ENCODE measurements around the gene UNC13B. TPM values are rescaled to one million over a fixed set of nuclear protein-coding genes. Genes with fewer than 3 reads are reported as not detected.

UNC13B gene
- total RNA-seq, 1 donor, result 25.3 TPM

GRCh38 chr9:35395706-35396101 lies 233.9 kb downstream of the UNC13B start:
- no peak for DNase-seq (ENCODE audit: insufficient read length, low spot score, missing footprints)
- Histone ChIP-seq H3K4me1 (ENCODE audit: insufficient read depth, low read length) (no peaks in the 10 kb centered on the region), H3K36me3 (ENCODE audit: insufficient read depth, low read length) (peaks cover 3% of the 10 kb centered on the region), H3K27ac (ENCODE audit: low read depth, low read length) (no peak overlapping the region), H3K9me3 (ENCODE audit: low read depth, low read length) (no peaks in the 10 kb centered on the region), H3K27me3 (ENCODE audit: insufficient read depth, low read length) (no peaks in the 10 kb centered on the region), H4K20me1 (ENCODE audit: insufficient read depth, low read length) (no peaks in the 10 kb centered on the region), H3K79me2 (ENCODE audit: insufficient read depth, low read length) (no peaks in the 10 kb centered on the region), H2AFZ (ENCODE audit: low read length) (no peak overlapping the region), H3K4me2 (ENCODE audit: insufficient read depth, low read length) (no peak overlapping the region), H3K4me3 (ENCODE audit: insufficient read depth, low read length) (no peak overlapping the region)
- TF ChIP-seq CTCF (IDR thresholded peaks at IDR 0.05; ENCODE audit: extremely low read depth, low read depth, low read length), result no peak

DNA sequence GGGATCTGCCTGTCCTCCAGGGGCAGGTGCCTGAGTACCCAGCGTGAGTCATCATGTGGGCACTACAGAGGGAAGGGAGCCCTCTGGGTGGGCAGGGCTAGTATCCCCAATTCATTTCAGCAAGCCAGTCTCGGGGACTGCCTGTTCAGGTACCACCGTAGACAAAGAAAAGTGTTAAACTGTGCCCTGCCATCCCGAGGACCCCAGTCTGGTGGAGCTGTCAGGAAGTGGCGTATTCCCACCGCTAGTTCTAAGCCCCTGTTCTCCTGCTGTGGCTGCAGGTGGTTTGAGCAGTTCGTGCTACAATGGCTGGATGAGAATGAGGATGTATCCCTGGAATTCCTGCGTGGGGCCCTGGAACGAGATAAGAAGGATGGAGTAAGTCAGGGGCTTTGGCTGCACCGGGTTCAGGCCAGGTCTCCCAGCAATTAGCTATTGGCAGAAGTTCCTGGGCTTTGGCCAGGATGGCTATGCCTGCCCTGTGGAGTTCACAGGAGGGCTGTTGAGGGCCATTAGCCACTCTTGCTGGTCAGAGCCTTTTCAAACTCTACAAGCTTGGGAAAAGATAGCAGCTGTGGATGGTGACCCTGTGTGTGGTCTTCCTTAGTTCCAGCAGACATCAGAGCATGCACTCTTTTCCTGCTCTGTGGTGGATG lies 234.9 kb downstream of the UNC13B start:
- Histone ChIP-seq H3K27ac (ENCODE audit: low read depth, low read length) (no peak overlapping the region), H2AFZ (ENCODE audit: low read length) (no peak overlapping the region), H3K4me3 (ENCODE audit: insufficient read depth, low read length) (no peak overlapping the region), H3K4me1 (ENCODE audit: insufficient read depth, low read length) (no peaks in the 10 kb centered on the region), H3K36me3 (ENCODE audit: insufficient read depth, low read length) (peaks cover 3% of the 10 kb centered on the region), H4K20me1 (ENCODE audit: insufficient read depth, low read length) (no peaks in the 10 kb centered on the region), H3K9me3 (ENCODE audit: low read depth, low read length) (no peaks in the 10 kb centered on the region), H3K4me2 (ENCODE audit: insufficient read depth, low read length) (no peak overlapping the region), H3K79me2 (ENCODE audit: insufficient read depth, low read length) (no peaks in the 10 kb centered on the region), H3K27me3 (ENCODE audit: insufficient read depth, low read length) (no peaks in the 10 kb centered on the region)
- DNase-seq (ENCODE audit: insufficient read length, low spot score, missing footprints), result no peak
- TF ChIP-seq CTCF (IDR thresholded peaks at IDR 0.05; ENCODE audit: extremely low read depth, low read depth, low read length), result no peak

GRCh38 chr9:35397216-35397698 lies 235.4 kb downstream of the UNC13B start:
- Histone ChIP-seq H3K4me2 (ENCODE audit: insufficient read depth, low read length) (no peak overlapping the region), H3K4me3 (ENCODE audit: insufficient read depth, low read length) (no peak overlapping the region), H4K20me1 (ENCODE audit: insufficient read depth, low read length) (no peaks in the 10 kb centered on the region), H3K36me3 (ENCODE audit: insufficient read depth, low read length) (peaks cover 3% of the 10 kb centered on the region), H3K9me3 (ENCODE audit: low read depth, low read length) (no peaks in the 10 kb centered on the region), H3K27me3 (ENCODE audit: insufficient read depth, low read length) (no peaks in the 10 kb centered on the region), H3K4me1 (ENCODE audit: insufficient read depth, low read length) (no peaks in the 10 kb centered on the region), H3K27ac (ENCODE audit: low read depth, low read length) (no peak overlapping the region), H2AFZ (ENCODE audit: low read length) (no peak overlapping the region), H3K79me2 (ENCODE audit: insufficient read depth, low read length) (no peaks in the 10 kb centered on the region)
- DNase-seq (ENCODE audit: insufficient read length, low spot score, missing footprints), result no peak
- no peak for TF ChIP-seq CTCF (IDR thresholded peaks at IDR 0.05; ENCODE audit: extremely low read depth, low read depth, low read length)

- no peak overlapping the region for H2AFZ ChIP-seq (ENCODE audit: low read length)
- no peak for DNase-seq (ENCODE audit: insufficient read length, low spot score, missing footprints)
- no peak overlapping the region for H3K27ac ChIP-seq (ENCODE audit: low read depth, low read length)
- peaks cover 3% of the 10 kb centered on the region for H3K36me3 ChIP-seq (ENCODE audit: insufficient read depth, low read length)
- H3K27me3 ChIP-seq (ENCODE audit: insufficient read depth, low read length), result no peaks in the 10 kb centered on the region
- no peak for TF ChIP-seq CTCF (IDR thresholded peaks at IDR 0.05; ENCODE audit: extremely low read depth, low read depth, low read length)
- no peaks in the 10 kb centered on the region for H4K20me1 ChIP-seq (ENCODE audit: insufficient read depth, low read length)
- no peaks in the 10 kb centered on the region for H3K79me2 ChIP-seq (ENCODE audit: insufficient read depth, low read length)
- H3K4me3 ChIP-seq (ENCODE audit: insufficient read depth, low read length), result no peak overlapping the region
- H3K9me3 ChIP-seq (ENCODE audit: low read depth, low read length), result no peaks in the 10 kb centered on the region
- H3K4me2 ChIP-seq (ENCODE audit: insufficient read depth, low read length), result no peak overlapping the region
- H3K4me1 ChIP-seq (ENCODE audit: insufficient read depth, low read length), result no peaks in the 10 kb centered on the region
Measured at GRCh38 chr9:35397923-35398322, 236.1 kb downstream of the UNC13B start.
